GM23338 (cell line): ENCODE measurements around the gene TATDN3. TPM values are rescaled to one million over a fixed set of nuclear protein-coding genes. Genes with fewer than 3 reads are reported as not detected.

Source experiments
- ATAC-seq: fragments of 200-7000 bp; cut with Tn5 transposase; 3 replicates; pipeline ENCODE4 v1.9.1; 2020
- DNase-seq: peaks from one replicate; pipeline ENCODE4 v3.0.0-alpha.2; 2015; ENCODE audit warnings: low spot score
- H2AFZ ChIP-seq: fragments of 200-600 bp; sonication (generic); 2 replicates; pipeline ENCODE4 v1.8.0; 2016; ENCODE audit warnings: antibody characterized with exemption, mild to moderate bottlenecking, moderate library complexity
- H3F3A ChIP-seq: fragments of 200-600 bp; sonication (generic); replicated peaks from 2 replicates; pipeline ENCODE4 v1.8.0; 2017; ENCODE audit warnings: antibody characterized with exemption, mixed run types, low read depth
- H3K27ac ChIP-seq: fragments of 200-600 bp; sonication (generic); 2 replicates; pipeline ENCODE4 v1.6.1; 2016; ENCODE audit warnings: low read depth
- H3K27me3 ChIP-seq: fragments of 200-600 bp; sonication (generic); 2 replicates; pipeline ENCODE4 v1.8.0; 2016; ENCODE audit warnings: mild to moderate bottlenecking, mixed run types, moderate library complexity; ENCODE audit not compliant: insufficient read depth
- H3K36me3 ChIP-seq: fragments of 200-600 bp; sonication (generic); 2 replicates; pipeline ENCODE4 v1.8.0; 2016; ENCODE audit warnings: mild to moderate bottlenecking; ENCODE audit not compliant: insufficient read depth
- H3K4me1 ChIP-seq: fragments of 200-600 bp; sonication (generic); 2 replicates; pipeline ENCODE4 v1.8.0; 2016; ENCODE audit warnings: mild to moderate bottlenecking, moderate library complexity; ENCODE audit not compliant: insufficient read depth
- H3K4me2 ChIP-seq: fragments of 200-600 bp; sonication (generic); 2 replicates; pipeline ENCODE4 v1.7.1; 2017; ENCODE audit warnings: mixed run types
- H3K4me3 ChIP-seq: fragments of 200-600 bp; sonication (generic); 2 replicates; pipeline ENCODE4 v1.6.1; 2016; ENCODE audit warnings: mixed run types
- H3K79me2 ChIP-seq: fragments of 200-600 bp; sonication (generic); replicated peaks from 2 replicates; pipeline ENCODE4 v1.8.0; 2017; ENCODE audit warnings: mild to moderate bottlenecking; ENCODE audit not compliant: insufficient read depth
- H3K9me2 ChIP-seq: fragments of 200-600 bp; sonication (generic); 2 replicates; pipeline ENCODE4 v1.8.0; 2017; ENCODE audit not compliant: insufficient read depth
- H4K20me1 ChIP-seq: fragments of 200-600 bp; sonication (generic); replicated peaks from 2 replicates; pipeline ENCODE4 v1.8.0; 2017; ENCODE audit warnings: mild to moderate bottlenecking; ENCODE audit not compliant: insufficient read depth
- H3K27ac Mint-ChIP-seq: 2 replicates; pipeline ENCODE4 v1.8.0; 2020; ENCODE audit warnings: inconsistent platforms, mild to moderate bottlenecking, moderate library complexity, mixed read lengths
- H3K27me3 Mint-ChIP-seq: 3 replicates; pipeline ENCODE4 v1.8.0; 2022; ENCODE audit warnings: low read depth, mild to moderate bottlenecking, moderate library complexity, mixed read lengths, inconsistent platforms; ENCODE audit not compliant: insufficient read depth, poor library complexity
- H3K36me3 Mint-ChIP-seq: 3 replicates; pipeline ENCODE4 v1.8.0; 2021; ENCODE audit warnings: low read depth, mild to moderate bottlenecking, inconsistent platforms, moderate library complexity, mixed read lengths
- H3K4me1 Mint-ChIP-seq: 3 replicates; pipeline ENCODE4 v1.8.0; 2020; ENCODE audit warnings: mild to moderate bottlenecking, inconsistent platforms, mixed read lengths
- H3K4me3 Mint-ChIP-seq: 3 replicates; pipeline ENCODE4 v1.8.0; 2021; ENCODE audit warnings: moderate library complexity, mild to moderate bottlenecking, inconsistent platforms, mixed read lengths
- H3K9me3 Mint-ChIP-seq: 3 replicates; pipeline ENCODE4 v1.8.0; 2020; ENCODE audit warnings: moderate library complexity, mild to moderate bottlenecking, inconsistent platforms, mixed read lengths
- CREB1 ChIP-seq: fragments of 250-450 bp; sonication (Bioruptor Pico); IDR thresholded peaks from 2 replicates; pipeline ENCODE4 v1.5.0; 2020; ENCODE audit warnings: low read depth, mild to moderate bottlenecking, moderate library complexity
- ETS1 ChIP-seq: IDR thresholded peaks from 2 replicates; pipeline ENCODE4 v1.6.1; 2016; ENCODE audit warnings: antibody characterized with exemption
- EZH2 ChIP-seq: fragments of 200-600 bp; sonication (generic); IDR thresholded peaks from one replicate; pipeline ENCODE4 v1.8.0; 2017; ENCODE audit warnings: antibody characterized with exemption, mild to moderate bottlenecking, low read depth; ENCODE audit not compliant: unreplicated experiment
- EZH2phosphoT487 ChIP-seq: fragments of 200-600 bp; sonication (generic); IDR thresholded peaks from one replicate; pipeline ENCODE4 v1.8.1; 2018; ENCODE audit warnings: antibody characterized with exemption; ENCODE audit not compliant: unreplicated experiment
- JUNB ChIP-seq: IDR thresholded peaks from one replicate; pipeline ENCODE4 v1.6.1; 2016; ENCODE audit warnings: antibody characterized with exemption; ENCODE audit not compliant: unreplicated experiment
- NANOG ChIP-seq: IDR thresholded peaks from 2 replicates; pipeline ENCODE4 v1.6.1; 2016; ENCODE audit warnings: antibody characterized with exemption, borderline replicate concordance
- POLR2AphosphoS5 ChIP-seq: IDR thresholded peaks from 2 replicates; pipeline ENCODE4 v1.6.1; 2016; ENCODE audit warnings: antibody characterized with exemption, low read depth
- STAT1 ChIP-seq: IDR thresholded peaks from one replicate; pipeline ENCODE4 v1.6.1; 2016; ENCODE audit warnings: antibody characterized with exemption; ENCODE audit not compliant: unreplicated experiment
- ZNF114 ChIP-seq: fragments of 250-450 bp; sonication (Bioruptor Pico); IDR thresholded peaks from 2 replicates; pipeline ENCODE4 v1.5.0; 2020; ENCODE audit warnings: mild to moderate bottlenecking, moderate library complexity
- ZNF331 ChIP-seq: fragments of 250-450 bp; sonication (Bioruptor Pico); IDR thresholded peaks from 2 replicates; pipeline ENCODE4 v1.5.0; 2020; ENCODE audit warnings: low read depth, mild to moderate bottlenecking, moderate library complexity
- ZNF462 ChIP-seq: fragments of 250-450 bp; sonication (Bioruptor Pico); IDR thresholded peaks from 2 replicates; pipeline ENCODE4 v1.5.0; 2020; ENCODE audit warnings: mild to moderate bottlenecking, moderate library complexity
- polyA plus RNA-seq: library from polyadenylated mRNA; unstranded; fragments of >200 nt; fragmentation: Nextera tagmentation; extraction: Ambion mirVana; gene quantifications from 2 replicates; pipeline ENCODE4 v1.2.1, GENCODE V29; 2016
- total RNA-seq: library from RNA; depleted of rRNA; stranded (reverse); fragments of >200 nt; shearing (Covaris generic); gene quantifications from 2 replicates; pipeline ENCODE4 v1.2.3, GENCODE V29; 2014
- TF ChIP-seq, protein P1 (sequence below): IDR thresholded peaks from one replicate; pipeline ENCODE4 v1.6.1; 2018; ENCODE audit warnings: antibody characterized with exemption; ENCODE audit not compliant: unreplicated experiment
- TF ChIP-seq, protein P2 (sequence below), 2 experiments: fragments of 200-600 bp in 1 of 2; sonication (generic) in 1 of 2; conservative IDR thresholded peaks; 2 replicates each; pipeline versions ENCODE4 v1.5.1 to v1.6.1; 2016 to 2017; ENCODE audit warnings: antibody characterized with exemption in 2 of 2, low read depth in 2 of 2, mild to moderate bottlenecking in 2 of 2, moderate library complexity in 1 of 2

TATDN3 gene
- total and polyA plus RNA-seq, 2 experiments from 2014 or later, result 10.9 to 24.2 TPM

- H3K36me3 ChIP-seq, result no peaks in the 10 kb centered on the region
- H3K9me2 ChIP-seq, result no peaks in the 10 kb centered on the region; the same call in 1 of the 2 replicates
- peaks cover 33% of the 10 kb centered on the region for H3K4me1 ChIP-seq
- Mint-ChIP-seq H3K4me1 (peaks cover 35% of the 10 kb centered on the region), H3K27me3 (peaks cover 13% of the 10 kb centered on the region), H3K27ac (peak overlapping the region; percentile 61), H3K4me3 (peak overlapping the region; percentile 12; the same call in 1 of the 3 replicates), H3K36me3 (peaks cover 46% of the 10 kb centered on the region), H3K9me3 (peaks cover 33% of the 10 kb centered on the region)
- H2AFZ ChIP-seq, result no peak overlapping the region
- no peak overlapping the region for H3K4me2 ChIP-seq
- H3K79me2 ChIP-seq, result peaks cover 42% of the 10 kb centered on the region
- ATAC-seq (peak; percentile 92), DNase-seq (peak; percentile 80)
- no peak overlapping the region for H3K4me3 ChIP-seq
- H3K27me3 ChIP-seq, result no peaks in the 10 kb centered on the region
- peaks cover 4% of the 10 kb centered on the region; the same call in 1 of the 2 replicates for H4K20me1 ChIP-seq
- TF ChIP-seq ETS1, result no peak
- 0 out of 2 replicates have a peak, but pooled peaks have one; percentile 16 for TF ChIP-seq POLR2AphosphoS5
- no peak for TF ChIP-seq CREB1 (CRISPR knock-in tag)
- TF ChIP-seq STAT1, result no peak
- TF ChIP-seq, protein P1, sequence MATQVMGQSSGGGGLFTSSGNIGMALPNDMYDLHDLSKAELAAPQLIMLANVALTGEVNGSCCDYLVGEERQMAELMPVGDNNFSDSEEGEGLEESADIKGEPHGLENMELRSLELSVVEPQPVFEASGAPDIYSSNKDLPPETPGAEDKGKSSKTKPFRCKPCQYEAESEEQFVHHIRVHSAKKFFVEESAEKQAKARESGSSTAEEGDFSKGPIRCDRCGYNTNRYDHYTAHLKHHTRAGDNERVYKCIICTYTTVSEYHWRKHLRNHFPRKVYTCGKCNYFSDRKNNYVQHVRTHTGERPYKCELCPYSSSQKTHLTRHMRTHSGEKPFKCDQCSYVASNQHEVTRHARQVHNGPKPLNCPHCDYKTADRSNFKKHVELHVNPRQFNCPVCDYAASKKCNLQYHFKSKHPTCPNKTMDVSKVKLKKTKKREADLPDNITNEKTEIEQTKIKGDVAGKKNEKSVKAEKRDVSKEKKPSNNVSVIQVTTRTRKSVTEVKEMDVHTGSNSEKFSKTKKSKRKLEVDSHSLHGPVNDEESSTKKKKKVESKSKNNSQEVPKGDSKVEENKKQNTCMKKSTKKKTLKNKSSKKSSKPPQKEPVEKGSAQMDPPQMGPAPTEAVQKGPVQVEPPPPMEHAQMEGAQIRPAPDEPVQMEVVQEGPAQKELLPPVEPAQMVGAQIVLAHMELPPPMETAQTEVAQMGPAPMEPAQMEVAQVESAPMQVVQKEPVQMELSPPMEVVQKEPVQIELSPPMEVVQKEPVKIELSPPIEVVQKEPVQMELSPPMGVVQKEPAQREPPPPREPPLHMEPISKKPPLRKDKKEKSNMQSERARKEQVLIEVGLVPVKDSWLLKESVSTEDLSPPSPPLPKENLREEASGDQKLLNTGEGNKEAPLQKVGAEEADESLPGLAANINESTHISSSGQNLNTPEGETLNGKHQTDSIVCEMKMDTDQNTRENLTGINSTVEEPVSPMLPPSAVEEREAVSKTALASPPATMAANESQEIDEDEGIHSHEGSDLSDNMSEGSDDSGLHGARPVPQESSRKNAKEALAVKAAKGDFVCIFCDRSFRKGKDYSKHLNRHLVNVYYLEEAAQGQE, result no peak
- TF ChIP-seq EZH2, result no peak
- peak; percentile 94 for TF ChIP-seq NANOG
- TF ChIP-seq ZNF331 (CRISPR knock-in tag), result no peak
- peak; percentile 84; the same call in 1 of the 2 replicates for TF ChIP-seq ZNF114
- no peak for TF ChIP-seq ZNF462 (CRISPR knock-in tag)
- no peak for TF ChIP-seq JUNB
- TF ChIP-seq, protein P2, sequence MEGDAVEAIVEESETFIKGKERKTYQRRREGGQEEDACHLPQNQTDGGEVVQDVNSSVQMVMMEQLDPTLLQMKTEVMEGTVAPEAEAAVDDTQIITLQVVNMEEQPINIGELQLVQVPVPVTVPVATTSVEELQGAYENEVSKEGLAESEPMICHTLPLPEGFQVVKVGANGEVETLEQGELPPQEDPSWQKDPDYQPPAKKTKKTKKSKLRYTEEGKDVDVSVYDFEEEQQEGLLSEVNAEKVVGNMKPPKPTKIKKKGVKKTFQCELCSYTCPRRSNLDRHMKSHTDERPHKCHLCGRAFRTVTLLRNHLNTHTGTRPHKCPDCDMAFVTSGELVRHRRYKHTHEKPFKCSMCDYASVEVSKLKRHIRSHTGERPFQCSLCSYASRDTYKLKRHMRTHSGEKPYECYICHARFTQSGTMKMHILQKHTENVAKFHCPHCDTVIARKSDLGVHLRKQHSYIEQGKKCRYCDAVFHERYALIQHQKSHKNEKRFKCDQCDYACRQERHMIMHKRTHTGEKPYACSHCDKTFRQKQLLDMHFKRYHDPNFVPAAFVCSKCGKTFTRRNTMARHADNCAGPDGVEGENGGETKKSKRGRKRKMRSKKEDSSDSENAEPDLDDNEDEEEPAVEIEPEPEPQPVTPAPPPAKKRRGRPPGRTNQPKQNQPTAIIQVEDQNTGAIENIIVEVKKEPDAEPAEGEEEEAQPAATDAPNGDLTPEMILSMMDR (conservative IDR thresholded peaks at IDR 0.05; ENCODE audit: low read depth in 2 of 2), result peak in 1 of 2 experiments; percentile 27; a peak in 1 of 4 replicates
- no peak for TF ChIP-seq EZH2phosphoT487
- H3F3A ChIP-seq, result peaks cover 6% of the 10 kb centered on the region; the same call in 1 of the 2 replicates
- H3K27ac ChIP-seq, result peak overlapping the region; percentile 27; the same call in 1 of the 2 replicates
These were observed 60.5 kb downstream of the TATDN3 start for GRCh38 chr1:212852105-212852688.
